ENCODE results near the gene KIFAP3.

Gene KIFAP3

DNA sequence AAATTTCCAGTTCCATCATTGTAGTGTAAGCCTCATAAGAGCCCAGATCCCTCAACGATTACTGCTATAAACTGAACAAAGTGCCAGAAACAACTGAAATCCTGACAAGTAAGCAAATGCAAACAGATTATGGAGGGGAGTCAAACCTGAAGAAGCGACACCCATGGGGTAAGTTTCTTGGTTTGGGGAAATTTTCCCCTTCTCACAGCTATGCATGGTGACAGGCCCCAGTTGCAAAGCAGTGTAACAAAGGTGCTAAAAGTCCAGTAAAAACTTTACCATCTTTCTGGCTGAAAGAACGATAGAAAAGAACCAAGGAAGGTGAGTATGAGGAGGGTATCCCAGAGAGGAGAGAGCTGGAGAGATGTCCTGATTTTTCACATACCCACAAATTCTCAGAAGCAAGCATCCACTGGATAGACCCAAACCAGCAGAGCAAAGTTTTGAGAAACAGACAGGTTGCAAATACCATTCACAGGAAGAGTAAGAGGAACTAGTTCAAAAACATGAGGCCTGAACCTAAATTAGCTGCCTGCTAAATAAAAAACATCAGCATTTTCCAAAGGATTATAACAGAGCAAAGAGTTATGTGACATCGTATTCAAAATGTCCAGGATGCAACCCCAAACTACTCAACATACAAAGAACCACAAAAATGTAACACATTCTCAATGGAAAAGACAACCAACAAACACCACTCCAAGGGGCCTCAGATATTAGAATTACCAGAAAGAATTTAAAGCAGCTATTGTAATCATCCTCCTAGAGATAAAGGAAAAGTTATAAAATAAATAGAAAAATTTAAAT, 195.3 kb downstream of the KIFAP3 start:
- no peak overlapping the region for H3K4me3 ChIP-seq (IDR thresholded peaks at IDR 0.05; ENCODE audit: insufficient read depth, low read depth, low read length)
- no peaks in the 10 kb centered on the region for H3K4me1 ChIP-seq (ENCODE audit: low read depth, poor library complexity, severe bottlenecking)
- H4K20me1 ChIP-seq (ENCODE audit: insufficient read depth) = no peaks in the 10 kb centered on the region
- H3K27ac ChIP-seq = no peak overlapping the region
- no peak overlapping the region for H2AFZ ChIP-seq (ENCODE audit: low read depth)
- no peak overlapping the region for H3K9ac ChIP-seq
- no peaks in the 10 kb centered on the region for H3K79me2 ChIP-seq (ENCODE audit: insufficient read depth, low read depth)
- TF ChIP-seq CTCF (conservative IDR thresholded peaks at IDR 0.05; ENCODE audit: low read depth, low read length) = no peak
- H3K4me2 ChIP-seq = no peak overlapping the region
- H3K27me3 ChIP-seq (ENCODE audit: insufficient read depth, low read depth) = no peaks in the 10 kb centered on the region
- H3K36me3 ChIP-seq (ENCODE audit: insufficient read depth) = no peaks in the 10 kb centered on the region

GRCh38 chr1:169878498-169878897, 196.0 kb downstream of the KIFAP3 start:
- H3K79me2 ChIP-seq (ENCODE audit: insufficient read depth, low read depth) = no peaks in the 10 kb centered on the region
- H3K4me1 ChIP-seq (ENCODE audit: low read depth, poor library complexity, severe bottlenecking) = no peaks in the 10 kb centered on the region
- no peak overlapping the region for H3K9ac ChIP-seq
- no peaks in the 10 kb centered on the region for H3K36me3 ChIP-seq (ENCODE audit: insufficient read depth)
- H3K4me3 ChIP-seq (IDR thresholded peaks at IDR 0.05; ENCODE audit: insufficient read depth, low read depth, low read length) = no peak overlapping the region
- H3K4me2 ChIP-seq = no peak overlapping the region
- no peak overlapping the region for H2AFZ ChIP-seq (ENCODE audit: low read depth)
- TF ChIP-seq CTCF (conservative IDR thresholded peaks at IDR 0.05; ENCODE audit: low read depth, low read length) = no peak
- no peaks in the 10 kb centered on the region for H3K27me3 ChIP-seq (ENCODE audit: insufficient read depth, low read depth)
- no peak overlapping the region for H3K27ac ChIP-seq
- no peaks in the 10 kb centered on the region for H4K20me1 ChIP-seq (ENCODE audit: insufficient read depth)

DNA sequence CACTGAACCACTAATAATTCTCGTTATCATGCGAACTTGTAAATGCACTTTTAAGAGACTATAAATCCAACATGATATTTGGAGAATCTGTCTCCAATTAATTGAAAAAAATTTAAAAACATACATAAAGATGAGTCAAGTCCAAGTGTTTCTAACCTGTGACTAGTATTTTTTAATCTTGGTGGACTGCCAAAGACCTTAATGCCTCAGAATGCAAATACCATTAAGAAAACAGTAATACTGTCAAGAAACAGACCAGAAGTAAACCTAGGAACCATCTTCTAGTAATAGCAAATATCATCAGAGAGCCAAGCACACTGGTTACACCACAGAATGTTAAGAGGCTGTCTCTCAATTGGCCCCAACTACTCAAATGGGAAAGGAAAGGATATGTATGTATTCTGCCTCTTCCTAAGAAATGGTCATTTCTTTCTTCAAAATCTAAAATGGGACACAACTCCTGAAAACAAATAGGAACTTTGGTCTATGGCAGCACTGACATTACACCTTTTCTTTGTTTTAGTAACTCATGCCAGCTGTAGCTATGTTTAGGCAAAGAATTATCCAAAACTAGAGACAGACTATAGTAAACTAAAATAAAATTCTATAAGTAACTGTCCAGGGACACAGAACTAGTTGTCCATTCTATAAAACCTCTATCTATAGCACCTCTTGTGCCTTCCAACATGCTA, 196.5 kb downstream of the KIFAP3 start:
- Histone ChIP-seq H3K4me1 (ENCODE audit: low read depth, poor library complexity, severe bottlenecking) (no peaks in the 10 kb centered on the region), H3K4me3 (IDR thresholded peaks at IDR 0.05; ENCODE audit: insufficient read depth, low read depth, low read length) (no peak overlapping the region), H3K36me3 (ENCODE audit: insufficient read depth) (no peaks in the 10 kb centered on the region), H3K4me2 (no peak overlapping the region), H3K27ac (no peak overlapping the region), H3K79me2 (ENCODE audit: insufficient read depth, low read depth) (no peaks in the 10 kb centered on the region), H3K9ac (no peak overlapping the region), H4K20me1 (ENCODE audit: insufficient read depth) (no peaks in the 10 kb centered on the region), H2AFZ (ENCODE audit: low read depth) (no peak overlapping the region), H3K27me3 (ENCODE audit: insufficient read depth, low read depth) (no peaks in the 10 kb centered on the region)
- TF ChIP-seq CTCF (conservative IDR thresholded peaks at IDR 0.05; ENCODE audit: low read depth, low read length) = no peak

GRCh38 chr1:169874229-169874628, 200.3 kb downstream of the KIFAP3 start:
- Histone ChIP-seq H4K20me1 (ENCODE audit: insufficient read depth) (no peaks in the 10 kb centered on the region), H3K9ac (no peak overlapping the region), H3K4me1 (ENCODE audit: low read depth, poor library complexity, severe bottlenecking) (no peaks in the 10 kb centered on the region), H3K79me2 (ENCODE audit: insufficient read depth, low read depth) (no peaks in the 10 kb centered on the region), H2AFZ (ENCODE audit: low read depth) (no peak overlapping the region), H3K4me2 (no peak overlapping the region), H3K27ac (no peak overlapping the region), H3K27me3 (ENCODE audit: insufficient read depth, low read depth) (no peaks in the 10 kb centered on the region), H3K36me3 (ENCODE audit: insufficient read depth) (no peaks in the 10 kb centered on the region; the same call in 1 of the 2 replicates), H3K4me3 (IDR thresholded peaks at IDR 0.05; ENCODE audit: insufficient read depth, low read depth, low read length) (no peak overlapping the region)
- no peak for TF ChIP-seq CTCF (conservative IDR thresholded peaks at IDR 0.05; ENCODE audit: low read depth, low read length)
